Measurements from ENCODE around the gene SHLD1. TPM values are rescaled to one million over a fixed set of nuclear protein-coding genes. Genes with fewer than 3 reads are reported as not detected.

The SHLD1 gene
- total RNA-seq, 2 donors from 2014 or later = 4.0 to 6.6 TPM

GRCh38 chr20:5781798-5782750 lies 31.9 kb downstream of the SHLD1 start:
- Histone ChIP-seq H3K9ac (ENCODE audit: extremely low read depth, low read length, poor library complexity, severe bottlenecking) (no peak overlapping the region), H3K4me3 (ENCODE audit: low read length) (no peak overlapping the region), H3K4me1 (ENCODE audit: control insufficient read depth, insufficient read depth, low read length) (no peaks in the 10 kb centered on the region), H3K9me3 (ENCODE audit: control insufficient read depth, low read length) (no peaks in the 10 kb centered on the region), H3K27me3 (ENCODE audit: control insufficient read depth, insufficient read depth, low read length, poor library complexity, severe bottlenecking) (no peaks in the 10 kb centered on the region), H3K27ac (ENCODE audit: low read depth, low read length) (no peak overlapping the region), H3K36me3 (ENCODE audit: control insufficient read depth, insufficient read depth, low read length) (no peaks in the 10 kb centered on the region)
- 88 to 89% methylated on average over 9 to 11 of the region's 11 CpGs for WGBS, 2 experiments (ENCODE audit: insufficient coverage in 1 of 2, insufficient read length in 1 of 2)
- no peak for TF ChIP-seq CTCF (conservative IDR thresholded peaks at IDR 0.05)
- H3K4me3 Mint-ChIP-seq = no peak overlapping the region
- H3K4me1 Mint-ChIP-seq = peaks cover 6% of the 10 kb centered on the region
- no peaks in the 10 kb centered on the region for H3K9me3 Mint-ChIP-seq
- H3K36me3 Mint-ChIP-seq (ENCODE audit: low read depth) = peaks cover 22% of the 10 kb centered on the region
- H3K27me3 Mint-ChIP-seq (ENCODE audit: insufficient read depth) = no peaks in the 10 kb centered on the region
- peak overlapping the region; percentile 12 for H3K27ac Mint-ChIP-seq
- DNase-seq = no peak

GRCh38 chr20:5784735-5785134 lies 34.5 kb downstream of the SHLD1 start:
- Mint-ChIP-seq H3K27ac (no peak overlapping the region), H3K27me3 (ENCODE audit: insufficient read depth) (no peaks in the 10 kb centered on the region), H3K4me3 (no peak overlapping the region), H3K9me3 (no peaks in the 10 kb centered on the region), H3K4me1 (peaks cover 2% of the 10 kb centered on the region), H3K36me3 (ENCODE audit: low read depth) (peaks cover 13% of the 10 kb centered on the region)
- H3K36me3 ChIP-seq (ENCODE audit: control insufficient read depth, insufficient read depth, low read length) = no peaks in the 10 kb centered on the region
- no peaks in the 10 kb centered on the region for H3K4me1 ChIP-seq (ENCODE audit: control insufficient read depth, insufficient read depth, low read length)
- H3K4me3 ChIP-seq (ENCODE audit: low read length) = no peak overlapping the region
- H3K27ac ChIP-seq (ENCODE audit: low read depth, low read length) = no peak overlapping the region
- H3K27me3 ChIP-seq (ENCODE audit: control insufficient read depth, insufficient read depth, low read length, poor library complexity, severe bottlenecking) = no peaks in the 10 kb centered on the region
- no peak for DNase-seq
- TF ChIP-seq CTCF (conservative IDR thresholded peaks at IDR 0.05) = no peak
- H3K9ac ChIP-seq (ENCODE audit: extremely low read depth, low read length, poor library complexity, severe bottlenecking) = no peak overlapping the region
- 96 to 100% methylated on average over 7 to 8 of the region's 8 CpGs for WGBS, 2 experiments (ENCODE audit: insufficient coverage in 1 of 2, insufficient read length in 1 of 2)
- H3K9me3 ChIP-seq (ENCODE audit: control insufficient read depth, low read length) = no peaks in the 10 kb centered on the region

- Histone ChIP-seq H3K36me3 (ENCODE audit: control insufficient read depth, insufficient read depth, low read length) (no peaks in the 10 kb centered on the region), H3K27me3 (ENCODE audit: control insufficient read depth, insufficient read depth, low read length, poor library complexity, severe bottlenecking) (no peaks in the 10 kb centered on the region), H3K9me3 (ENCODE audit: control insufficient read depth, low read length) (no peaks in the 10 kb centered on the region), H3K9ac (ENCODE audit: extremely low read depth, low read length, poor library complexity, severe bottlenecking) (no peak overlapping the region), H3K4me1 (ENCODE audit: control insufficient read depth, insufficient read depth, low read length) (no peaks in the 10 kb centered on the region), H3K27ac (ENCODE audit: low read depth, low read length) (no peak overlapping the region), H3K4me3 (ENCODE audit: low read length) (no peak overlapping the region)
- 87 to 89% methylated on average over 4 to 5 of the region's 5 CpGs for WGBS, 2 experiments (ENCODE audit: insufficient coverage in 1 of 2, insufficient read length in 1 of 2)
- Mint-ChIP-seq H3K4me1 (peaks cover 2% of the 10 kb centered on the region), H3K4me3 (no peak overlapping the region), H3K9me3 (no peaks in the 10 kb centered on the region), H3K36me3 (ENCODE audit: low read depth) (peaks cover 14% of the 10 kb centered on the region), H3K27ac (no peak overlapping the region), H3K27me3 (ENCODE audit: insufficient read depth) (no peaks in the 10 kb centered on the region)
- DNase-seq = no peak
- no peak for TF ChIP-seq CTCF (conservative IDR thresholded peaks at IDR 0.05)
Observed at GRCh38 chr20:5785146-5785545, 34.9 kb downstream of the SHLD1 start.

All from endodermal cell (in vitro differentiated cells).